Uterus (tissue), 4 donors: Measurements from ENCODE around the gene KLK5. TPM values are rescaled to one million over a fixed set of nuclear protein-coding genes. Genes with fewer than 3 reads are reported as not detected.

Experiments used
- DNase-seq, 2 donors: peaks; one replicate each; pipeline ENCODE4 v3.0.0-alpha.2; 2019 to 2020
- H3K27ac ChIP-seq, 2 donors: fragments of 200-600 bp; sonication (generic); 1 replicate in 1 of 2; 2 replicates in 1 of 2; pipeline ENCODE4 v1.5.1; 2016 to 2018
- H3K27me3 ChIP-seq, 2 donors: fragments of 200-600 bp; sonication (generic); one replicate each; pipeline ENCODE4 v1.5.1; 2018 to 2019; ENCODE audit warnings: control low read depth in 1 of 2
- H3K36me3 ChIP-seq, 2 donors: fragments of 200-600 bp; sonication (generic); one replicate each; pipeline ENCODE4 v1.5.1; 2019; ENCODE audit warnings: control low read depth in 1 of 2
- H3K4me1 ChIP-seq, 2 donors: fragments of 200-600 bp; sonication (generic); one replicate each; pipeline ENCODE4 v1.5.1; 2018 to 2019; ENCODE audit warnings: control low read depth in 1 of 2
- H3K4me3 ChIP-seq, 2 donors: fragments of 200-600 bp; sonication (generic); 1 replicate in 1 of 2; 2 replicates in 1 of 2; pipeline ENCODE4 v1.5.1; 2018 to 2019; ENCODE audit warnings: mild to moderate bottlenecking in 1 of 2
- H3K9me3 ChIP-seq, 2 donors: fragments of 200-600 bp; sonication (generic); one replicate each; pipeline ENCODE4 v1.5.1; 2019; ENCODE audit warnings: control low read depth in 1 of 2
- CTCF ChIP-seq, 4 experiments: fragments of 200-600 bp in 2 of 4; fragments of 450-650 bp in 2 of 4; sonication (generic) in 2 of 4; IDR thresholded peaks; one replicate each; pipeline ENCODE4 v1.5.1; 2016 to 2019; ENCODE audit warnings: antibody characterized with exemption in 4 of 4, mild to moderate bottlenecking in 2 of 4, moderate library complexity in 1 of 4
- POLR2A ChIP-seq, 2 donors: fragments of 450-650 bp; IDR thresholded peaks; one replicate each; pipeline ENCODE4 v1.6.1; 2016; ENCODE audit warnings: antibody characterized with exemption in 2 of 2, mild to moderate bottlenecking in 1 of 2, moderate library complexity in 1 of 2
- intact Hi-C: fragments of 100-400 bp; cut with DNase I; formaldehyde crosslinking; loops from one replicate; pipeline ENCODE4 v1.15.1; 2023; ENCODE audit warnings: low total_unique reads
- total RNA-seq, 4 donors: library from RNA; depleted of rRNA in 3 of 4; stranded (reverse); fragments of >200 nt in 3 of 4; gene quantifications; one replicate each; pipeline versions ENCODE4 v1.1.0 to v1.2.4, GENCODE V29; 2014 to 2023
- donor health status: DM: yes; HTN: yes; CAD: no.

The KLK5 gene
- total RNA-seq, 4 donors from 2014 or later: 0.69 to 1.0 TPM; not detected in 2

- TF ChIP-seq CTCF (IDR thresholded peaks at IDR 0.05) (no peak), POLR2A (IDR thresholded peaks at IDR 0.05) (no peak)
- Histone ChIP-seq H3K27ac (no peak overlapping the region), H3K9me3 (no peaks in the 10 kb centered on the region), H3K36me3 (no peaks in the 10 kb centered on the region), H3K4me1 (no peaks in the 10 kb centered on the region), H3K4me3 (no peak overlapping the region), H3K27me3 (no peaks in the 10 kb centered on the region)
- intact Hi-C loops: no loop called here
- DNase-seq: no peak
Measured at GRCh38 chr19:50944795-50945194, 8.0 kb downstream of the KLK5 start.

- intact Hi-C loops: no loop called here
Measured at GRCh38 chr19:50943074-50943828, 9.6 kb downstream of the KLK5 start.

GRCh38 chr19:50939596-50939995 lies 13.2 kb downstream of the KLK5 start:
- Histone ChIP-seq H3K4me3 (no peak overlapping the region), H3K27me3 (no peaks in the 10 kb centered on the region), H3K4me1 (no peaks in the 10 kb centered on the region), H3K9me3 (no peaks in the 10 kb centered on the region), H3K27ac (no peak overlapping the region), H3K36me3 (no peaks in the 10 kb centered on the region)
- intact Hi-C loops: no loop called here
- no peak for TF ChIP-seq CTCF (IDR thresholded peaks at IDR 0.05)
- no peak for TF ChIP-seq POLR2A (IDR thresholded peaks at IDR 0.05)
- DNase-seq: no peak

More at GRCh38 chr19:50943074-50943828, 9.6 kb downstream of the KLK5 start:
- no peak overlapping the region for H3K27ac ChIP-seq
- H3K4me1 ChIP-seq: no peaks in the 10 kb centered on the region
- TF ChIP-seq POLR2A (IDR thresholded peaks at IDR 0.05) (no peak), CTCF (IDR thresholded peaks at IDR 0.05) (no peak)
- H3K36me3 ChIP-seq: no peaks in the 10 kb centered on the region
- H3K27me3 ChIP-seq: no peaks in the 10 kb centered on the region
- DNase-seq: no peak
- H3K9me3 ChIP-seq: no peaks in the 10 kb centered on the region
- H3K4me3 ChIP-seq: no peak overlapping the region

- intact Hi-C loops: no loop called here
- H3K27me3 ChIP-seq: no peaks in the 10 kb centered on the region
- no peak for TF ChIP-seq POLR2A (IDR thresholded peaks at IDR 0.05)
- no peak for TF ChIP-seq CTCF (IDR thresholded peaks at IDR 0.05)
- H3K4me3 ChIP-seq: no peak overlapping the region
- no peak overlapping the region for H3K27ac ChIP-seq
- H3K4me1 ChIP-seq: no peaks in the 10 kb centered on the region
- H3K9me3 ChIP-seq: no peaks in the 10 kb centered on the region
- DNase-seq: no peak
- H3K36me3 ChIP-seq: no peaks in the 10 kb centered on the region
Measured at GRCh38 chr19:50933640-50934039, 19.2 kb downstream of the KLK5 start.

- Histone ChIP-seq H3K27ac (no peak overlapping the region), H3K4me1 (no peaks in the 10 kb centered on the region), H3K4me3 (no peak overlapping the region), H3K9me3 (no peaks in the 10 kb centered on the region), H3K27me3 (no peaks in the 10 kb centered on the region), H3K36me3 (no peaks in the 10 kb centered on the region)
- intact Hi-C loops: no loop called here
- TF ChIP-seq POLR2A (IDR thresholded peaks at IDR 0.05) (no peak), CTCF (IDR thresholded peaks at IDR 0.05) (no peak)
- DNase-seq: no peak
Measured at GRCh38 chr19:50932690-50933083, 20.2 kb downstream of the KLK5 start.
